Measurements from ENCODE around the gene PHF2. TPM values are rescaled to one million over a fixed set of nuclear protein-coding genes. Genes with fewer than 3 reads are reported as not detected.

PHF2 gene
- total RNA-seq, 2 donors from 2014 or later: 24.7 to 29.3 TPM

- no peaks in the 10 kb centered on the region for H3K9me3 ChIP-seq
- peaks cover 0 to 70% of the 10 kb centered on the region in 2 donors for H3K4me1 ChIP-seq
- no peaks in the 10 kb centered on the region for H3K36me3 ChIP-seq
- no peak for TF ChIP-seq CTCF (IDR thresholded peaks at IDR 0.05)
- no peak overlapping the region for H3K4me3 ChIP-seq
- peak; percentile 42 for DNase-seq (ENCODE audit: low spot score)
- no peak overlapping the region for H3K27ac ChIP-seq
- H3K27me3 ChIP-seq: no peaks in the 10 kb centered on the region
Observed at GRCh38 chr9:93595861-93596365, 19.5 kb downstream of the PHF2 start.

GRCh38 chr9:93596399-93596798 is 20.0 kb downstream of the PHF2 start:
- TF ChIP-seq CTCF (IDR thresholded peaks at IDR 0.05): no peak
- no peaks in the 10 kb centered on the region for H3K9me3 ChIP-seq
- no peaks in the 10 kb centered on the region for H3K27me3 ChIP-seq
- H3K4me3 ChIP-seq: no peak overlapping the region
- no peak overlapping the region for H3K27ac ChIP-seq
- no peaks in the 10 kb centered on the region for H3K36me3 ChIP-seq
- peak; percentile 36 for DNase-seq (ENCODE audit: low spot score)
- peaks cover 0 to 66% of the 10 kb centered on the region in 2 donors for H3K4me1 ChIP-seq

DNA sequence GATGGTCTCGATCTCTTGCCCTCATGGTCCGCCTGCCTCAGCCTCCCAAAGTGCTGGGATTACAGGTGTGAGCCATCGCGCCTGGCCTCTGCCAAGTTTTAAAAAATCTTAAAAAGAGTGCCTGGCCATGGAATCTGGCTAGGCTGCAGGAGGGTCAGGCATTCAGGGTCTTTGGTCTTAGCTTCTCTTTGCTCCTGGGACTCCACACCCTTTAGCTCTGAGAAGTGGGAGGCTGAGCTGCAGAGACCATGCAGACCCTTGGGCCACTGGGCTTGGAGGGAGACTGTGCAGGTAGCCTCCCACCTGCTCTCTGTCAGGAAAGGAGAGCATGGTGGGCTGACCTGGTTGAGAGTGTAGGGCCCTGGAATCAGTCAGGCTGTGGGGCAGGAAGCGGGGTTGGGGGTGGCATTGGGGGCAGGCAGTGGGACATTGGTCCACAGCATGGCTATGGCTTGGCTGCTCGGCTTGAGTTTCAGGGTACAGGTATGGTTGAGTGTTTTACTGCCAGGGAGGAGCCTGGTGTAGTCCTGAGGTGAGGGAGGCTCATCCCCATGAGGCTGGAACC is 20.8 kb downstream of the PHF2 start:
- no peak overlapping the region for H3K27ac ChIP-seq
- H3K36me3 ChIP-seq: no peaks in the 10 kb centered on the region
- no peak for TF ChIP-seq CTCF (IDR thresholded peaks at IDR 0.05)
- peaks cover 0 to 57% of the 10 kb centered on the region in 2 donors for H3K4me1 ChIP-seq
- no peak overlapping the region for H3K4me3 ChIP-seq
- DNase-seq (ENCODE audit: low spot score): peak; percentile 38
- H3K27me3 ChIP-seq: no peaks in the 10 kb centered on the region
- H3K9me3 ChIP-seq: no peaks in the 10 kb centered on the region

GRCh38 chr9:93597871-93598646 is 21.7 kb downstream of the PHF2 start:
- Histone ChIP-seq H3K4me1 (peaks cover 0 to 54% of the 10 kb centered on the region in 2 donors), H3K9me3 (no peaks in the 10 kb centered on the region), H3K36me3 (no peaks in the 10 kb centered on the region), H3K4me3 (no peak overlapping the region), H3K27me3 (no peaks in the 10 kb centered on the region), H3K27ac (peak overlapping the region in 1 of 2 donors; percentile 59)
- DNase-seq (ENCODE audit: low spot score): peak; percentile 56
- TF ChIP-seq CTCF (IDR thresholded peaks at IDR 0.05): no peak

GRCh38 chr9:93598647-93599241 is 22.4 kb downstream of the PHF2 start:
- DNase-seq (ENCODE audit: low spot score): peak; percentile 59
- Histone ChIP-seq H3K4me3 (no peak overlapping the region), H3K9me3 (no peaks in the 10 kb centered on the region), H3K4me1 (peaks cover 0 to 49% of the 10 kb centered on the region in 2 donors), H3K27me3 (no peaks in the 10 kb centered on the region), H3K36me3 (no peaks in the 10 kb centered on the region), H3K27ac (peak overlapping the region in 1 of 2 donors; percentile 59)
- TF ChIP-seq CTCF (IDR thresholded peaks at IDR 0.05): no peak
